ENCODE measurements around the gene PRKG1. TPM values are rescaled to one million over a fixed set of nuclear protein-coding genes. Genes with fewer than 3 reads are reported as not detected.

PRKG1 gene
- total RNA-seq, 4 donors from 2014 or later, result 26.5 to 72.3 (median 58.1) TPM

GRCh38 chr10:51171946-51172345, 97.7 kb downstream of the PRKG1 start:
- no peaks in the 10 kb centered on the region for H3K27me3 ChIP-seq
- H3K36me3 ChIP-seq, result no peaks in the 10 kb centered on the region
- H3K4me1 ChIP-seq, result no peaks in the 10 kb centered on the region
- no peaks in the 10 kb centered on the region for H3K9me3 ChIP-seq
- intact Hi-C loops (cut with DNase I), result no loop called here
- WGBS, 2 donors, result 96 to 97% methylated on average over 2 of the region's 2 CpGs
- no peak for DNase-seq
- H3K27ac ChIP-seq, result no peak overlapping the region
- H3K4me3 ChIP-seq (replicated peaks in 1 of 3), result no peak overlapping the region
- TF ChIP-seq, protein P1, sequence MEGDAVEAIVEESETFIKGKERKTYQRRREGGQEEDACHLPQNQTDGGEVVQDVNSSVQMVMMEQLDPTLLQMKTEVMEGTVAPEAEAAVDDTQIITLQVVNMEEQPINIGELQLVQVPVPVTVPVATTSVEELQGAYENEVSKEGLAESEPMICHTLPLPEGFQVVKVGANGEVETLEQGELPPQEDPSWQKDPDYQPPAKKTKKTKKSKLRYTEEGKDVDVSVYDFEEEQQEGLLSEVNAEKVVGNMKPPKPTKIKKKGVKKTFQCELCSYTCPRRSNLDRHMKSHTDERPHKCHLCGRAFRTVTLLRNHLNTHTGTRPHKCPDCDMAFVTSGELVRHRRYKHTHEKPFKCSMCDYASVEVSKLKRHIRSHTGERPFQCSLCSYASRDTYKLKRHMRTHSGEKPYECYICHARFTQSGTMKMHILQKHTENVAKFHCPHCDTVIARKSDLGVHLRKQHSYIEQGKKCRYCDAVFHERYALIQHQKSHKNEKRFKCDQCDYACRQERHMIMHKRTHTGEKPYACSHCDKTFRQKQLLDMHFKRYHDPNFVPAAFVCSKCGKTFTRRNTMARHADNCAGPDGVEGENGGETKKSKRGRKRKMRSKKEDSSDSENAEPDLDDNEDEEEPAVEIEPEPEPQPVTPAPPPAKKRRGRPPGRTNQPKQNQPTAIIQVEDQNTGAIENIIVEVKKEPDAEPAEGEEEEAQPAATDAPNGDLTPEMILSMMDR (IDR thresholded peaks at IDR 0.05), result no peak
- no peak for TF ChIP-seq POLR2A (IDR thresholded peaks at IDR 0.05)

- H3K27me3 ChIP-seq, result no peaks in the 10 kb centered on the region
- intact Hi-C loops (cut with DNase I), result no loop called here
- no peaks in the 10 kb centered on the region for H3K36me3 ChIP-seq
- no peaks in the 10 kb centered on the region for H3K4me1 ChIP-seq
- no peak for DNase-seq
- no peaks in the 10 kb centered on the region for H3K9me3 ChIP-seq
- no peak overlapping the region for H3K4me3 ChIP-seq (replicated peaks in 1 of 3)
- TF ChIP-seq, protein P1 (IDR thresholded peaks at IDR 0.05), result no peak
- H3K27ac ChIP-seq, result no peak overlapping the region
Measured at GRCh38 chr10:51176976-51177695, 102.8 kb downstream of the PRKG1 start.

GRCh38 chr10:51178634-51179033, 104.3 kb downstream of the PRKG1 start:
- intact Hi-C loops (cut with DNase I), result no loop called here
- TF ChIP-seq, protein P1 (IDR thresholded peaks at IDR 0.05), result no peak
- no peak for TF ChIP-seq POLR2A (IDR thresholded peaks at IDR 0.05)
- H3K9me3 ChIP-seq, result no peaks in the 10 kb centered on the region
- H3K27ac ChIP-seq, result no peak overlapping the region
- no peak for DNase-seq
- H3K36me3 ChIP-seq, result no peaks in the 10 kb centered on the region
- no peaks in the 10 kb centered on the region for H3K27me3 ChIP-seq
- H3K4me1 ChIP-seq, result no peaks in the 10 kb centered on the region
- H3K4me3 ChIP-seq (replicated peaks in 1 of 3), result no peak overlapping the region

GRCh38 chr10:51180141-51180540, 105.9 kb downstream of the PRKG1 start:
- no peak overlapping the region for H3K4me3 ChIP-seq (replicated peaks in 1 of 3)
- H3K9me3 ChIP-seq, result no peaks in the 10 kb centered on the region
- 92 to 94% methylated on average over 4 of the region's 4 CpGs for WGBS, 2 donors
- DNase-seq, result no peak
- intact Hi-C loops (cut with DNase I), result no loop called here
- H3K27ac ChIP-seq, result no peak overlapping the region
- TF ChIP-seq, protein P1 (IDR thresholded peaks at IDR 0.05), result no peak
- TF ChIP-seq POLR2A (IDR thresholded peaks at IDR 0.05), result no peak
- H3K27me3 ChIP-seq, result no peaks in the 10 kb centered on the region
- no peaks in the 10 kb centered on the region for H3K4me1 ChIP-seq
- H3K36me3 ChIP-seq, result no peaks in the 10 kb centered on the region

GRCh38 chr10:51183783-51184182, 109.5 kb downstream of the PRKG1 start:
- no peak for TF ChIP-seq POLR2A (IDR thresholded peaks at IDR 0.05)
- TF ChIP-seq, protein P1 (IDR thresholded peaks at IDR 0.05), result no peak
- H3K27me3 ChIP-seq, result no peaks in the 10 kb centered on the region
- no peaks in the 10 kb centered on the region for H3K4me1 ChIP-seq
- no peak for DNase-seq
- H3K36me3 ChIP-seq, result no peaks in the 10 kb centered on the region
- no peak overlapping the region for H3K4me3 ChIP-seq (replicated peaks in 1 of 3)
- no peaks in the 10 kb centered on the region for H3K9me3 ChIP-seq
- H3K27ac ChIP-seq, result no peak overlapping the region
- intact Hi-C loops (cut with DNase I), result no loop called here
